Thymus (tissue), 11 donors: ENCODE measurements around the gene RHPN2. TPM values are rescaled to one million over a fixed set of nuclear protein-coding genes. Genes with fewer than 3 reads are reported as not detected.

ENCODE experiments used
- DNase-seq, 9 donors: peaks; one replicate each; pipeline ENCODE4 v3.0.0-alpha.2; 2013; ENCODE audit warnings: low spot score in 9 of 9, low read depth in 6 of 9, missing footprints in 1 of 9
- H3K27ac ChIP-seq, 2 donors: one replicate each; pipeline ENCODE4 v1.5.1; 2013; ENCODE audit warnings: control low read depth in 1 of 2, low read depth in 1 of 2, low read length in 1 of 2, mild to moderate bottlenecking in 1 of 2, moderate library complexity in 1 of 2
- H3K27me3 ChIP-seq, 2 donors: one replicate each; pipeline ENCODE4 v1.5.1; 2013; ENCODE audit warnings: low read length in 1 of 2; ENCODE audit not compliant: control insufficient read depth in 2 of 2, insufficient read depth in 1 of 2
- H3K36me3 ChIP-seq, 2 donors: one replicate each; pipeline ENCODE4 v1.5.1; 2013; ENCODE audit warnings: low read length in 1 of 2, mild to moderate bottlenecking in 1 of 2, moderate library complexity in 1 of 2; ENCODE audit not compliant: control insufficient read depth in 2 of 2, insufficient read depth in 2 of 2
- H3K4me1 ChIP-seq, 2 donors: one replicate each; pipeline ENCODE4 v1.5.1; 2013; ENCODE audit warnings: low read length in 2 of 2; ENCODE audit not compliant: control insufficient read depth in 2 of 2, insufficient read depth in 2 of 2
- H3K4me3 ChIP-seq, 2 donors: one replicate each; pipeline ENCODE4 v1.5.1; 2013; ENCODE audit warnings: low read length in 2 of 2, control low read depth in 1 of 2, mild to moderate bottlenecking in 1 of 2
- H3K9me3 ChIP-seq, 2 donors: one replicate each; pipeline ENCODE4 v1.5.1; 2013; ENCODE audit warnings: low read length in 1 of 2, mild to moderate bottlenecking in 1 of 2; ENCODE audit not compliant: control insufficient read depth in 2 of 2, insufficient read depth in 1 of 2
- WGBS: extraction: QIAGEN DNeasy Blood & Tissue Kit; methylation state at CpG from one replicate; pipeline ENCODE4 v1.1.7; 2013; 5-methylcytosine and 5-hydroxymethylcytosine counted together
- polyA plus RNA-seq: library from polyadenylated mRNA; stranded (reverse); fragments of 200-250 nt; gene quantifications from one replicate; pipeline ENCODE4 v1.2.3, GENCODE V29; 2013
- total RNA-seq: library from RNA; stranded (reverse); fragments of 120-200 nt; gene quantifications from one replicate; pipeline ENCODE4 v1.2.4, GENCODE V29; 2013
- donor health status: healthy.

Gene RHPN2
- total and polyA plus RNA-seq, 2 donors = 4.8 to 5.1 TPM

- no peaks in the 10 kb centered on the region for H3K27me3 ChIP-seq
- H3K4me3 ChIP-seq = no peak overlapping the region
- no peaks in the 10 kb centered on the region for H3K9me3 ChIP-seq
- peaks cover 45 to 59% of the 10 kb centered on the region in 2 donors for H3K36me3 ChIP-seq
- no peak overlapping the region for H3K27ac ChIP-seq
- no peaks in the 10 kb centered on the region for H3K4me1 ChIP-seq
- WGBS = 98% methylated on average over 4 of the region's 4 CpGs
- no peak for DNase-seq
These were observed 31.3 kb upstream of the RHPN2 start for GRCh38 chr19:33096005-33096404.

- WGBS = 96% methylated on average over 6 of the region's 6 CpGs
- Histone ChIP-seq H3K36me3 (peaks cover 50 to 65% of the 10 kb centered on the region in 2 donors), H3K4me1 (no peaks in the 10 kb centered on the region), H3K27me3 (no peaks in the 10 kb centered on the region), H3K4me3 (no peak overlapping the region), H3K9me3 (no peaks in the 10 kb centered on the region), H3K27ac (no peak overlapping the region)
- DNase-seq = no peak
These were observed 29.9 kb upstream of the RHPN2 start for GRCh38 chr19:33094436-33095067.

GRCh38 chr19:33093420-33094210, 28.9 kb upstream of the RHPN2 start:
- Histone ChIP-seq H3K27me3 (no peaks in the 10 kb centered on the region), H3K36me3 (peaks cover 52 to 67% of the 10 kb centered on the region in 2 donors), H3K9me3 (no peaks in the 10 kb centered on the region), H3K27ac (no peak overlapping the region), H3K4me3 (no peak overlapping the region), H3K4me1 (no peaks in the 10 kb centered on the region)
- no peak for DNase-seq
- WGBS = 98% methylated on average over 11 of the region's 11 CpGs

GRCh38 chr19:33090179-33090578, 25.5 kb upstream of the RHPN2 start:
- 93% methylated on average over 3 of the region's 3 CpGs for WGBS
- Histone ChIP-seq H3K4me1 (peaks cover 4 to 7% of the 10 kb centered on the region in 2 donors), H3K4me3 (no peak overlapping the region), H3K36me3 (peaks cover 34 to 51% of the 10 kb centered on the region in 2 donors), H3K9me3 (no peaks in the 10 kb centered on the region), H3K27ac (no peak overlapping the region), H3K27me3 (no peaks in the 10 kb centered on the region)
- no peak for DNase-seq

- no peak for DNase-seq
These were observed 24.3 kb upstream of the RHPN2 start for GRCh38 chr19:33089010-33089409.

GRCh38 chr19:33086955-33087354, 22.3 kb upstream of the RHPN2 start:
- Histone ChIP-seq H3K4me1 (peaks cover 9 to 10% of the 10 kb centered on the region in 2 donors), H3K4me3 (no peak overlapping the region), H3K9me3 (no peaks in the 10 kb centered on the region), H3K36me3 (peaks cover 18 to 27% of the 10 kb centered on the region in 2 donors), H3K27me3 (no peaks in the 10 kb centered on the region), H3K27ac (no peak overlapping the region)
- 94% methylated on average over 1 of the region's 1 CpG for WGBS
- no peak for DNase-seq

More at GRCh38 chr19:33089010-33089409, 24.3 kb upstream of the RHPN2 start:
- Histone ChIP-seq H3K4me3 (no peak overlapping the region), H3K27ac (no peak overlapping the region), H3K4me1 (peaks cover 4 to 7% of the 10 kb centered on the region in 2 donors), H3K36me3 (peaks cover 27 to 42% of the 10 kb centered on the region in 2 donors), H3K9me3 (no peaks in the 10 kb centered on the region), H3K27me3 (no peaks in the 10 kb centered on the region)
- 99% methylated on average over 3 of the region's 3 CpGs for WGBS

- no peaks in the 10 kb centered on the region for H3K27me3 ChIP-seq
- 31% methylated on average over 3 of the region's 3 CpGs for WGBS
These were observed 21.0 kb upstream of the RHPN2 start for GRCh38 chr19:33085570-33086128.

GRCh38 chr19:33080761-33081681, 16.3 kb upstream of the RHPN2 start, which contains the start of gene GPATCH1:
Gene GPATCH1, plus strand, starts transcription at chr19:33081181. Its CDS starts 13 bp downstream, at chr19:33081194.
- WGBS = under 1% methylated on average over 62 of the region's 62 CpGs
- no peaks in the 10 kb centered on the region for H3K9me3 ChIP-seq
- H3K4me3 ChIP-seq = peak within 1 kb of the TSS; percentile 90 to 97
- H3K4me1 ChIP-seq = peaks cover 14 to 19% of the 10 kb centered on the region in 2 donors
- H3K27me3 ChIP-seq = no peaks in the 10 kb centered on the region
- H3K36me3 ChIP-seq = peaks cover 0 to 2% of the 10 kb centered on the region in 2 donors
- H3K27ac ChIP-seq = peak within 1 kb of the TSS; percentile 51 to 73
- peak; percentile 61 to 92 (median 82) for DNase-seq

More at GRCh38 chr19:33085570-33086128, 21.0 kb upstream of the RHPN2 start:
- peaks cover 15 to 20% of the 10 kb centered on the region in 2 donors for H3K36me3 ChIP-seq
- H3K27ac ChIP-seq = no peak overlapping the region
- H3K4me1 ChIP-seq = peaks cover 15 to 16% of the 10 kb centered on the region in 2 donors
- H3K4me3 ChIP-seq = no peak overlapping the region
- DNase-seq = no peak
- no peaks in the 10 kb centered on the region for H3K9me3 ChIP-seq
